Activated CD8-positive, alpha-beta memory T cell treated with anti-CD3 and anti-CD28 coated beads, Interleukin-2, amount 10 ng/mL, durations not matched to agents 7 days and 5 days (primary cell): ENCODE results near the gene MED29. TPM values are rescaled to one million over a fixed set of nuclear protein-coding genes. Genes with fewer than 3 reads are reported as not detected.
A peak's percentile ranks its signal among the peaks of the same experiment; 100 is the strongest.

Experiments used
- ATAC-seq: fragments of 150-1000 bp; cut with Tn5 transposase; one replicate; pipeline ENCODE4 v1.10.0; 2021; ENCODE audit warnings: moderate library complexity
- CTCF ChIA-PET: fragments of 350-600 bp; sonication (Branson Sonifier 250); formaldehyde crosslinking; loops from one replicate; lab custom pipeline; 2021; ENCODE audit warnings: antibody characterized with exemption; lab: Charles Lee
- DNase-seq: peaks from one replicate; pipeline ENCODE4 v3.0.0-alpha.2; 2020
- H3K27ac Mint-ChIP-seq: one replicate; pipeline ENCODE4 v1.8.0; 2021; ENCODE audit warnings: mild to moderate bottlenecking, mixed read lengths
- H3K27me3 Mint-ChIP-seq: one replicate; pipeline ENCODE4 v1.8.0; 2021; ENCODE audit warnings: mixed read lengths
- H3K36me3 Mint-ChIP-seq: one replicate; pipeline ENCODE4 v1.8.0; 2021; ENCODE audit warnings: mild to moderate bottlenecking, mixed read lengths
- H3K4me1 Mint-ChIP-seq: one replicate; pipeline ENCODE4 v1.8.0; 2021; ENCODE audit warnings: mixed read lengths
- H3K4me3 Mint-ChIP-seq: one replicate; pipeline ENCODE4 v1.8.0; 2021; ENCODE audit warnings: mild to moderate bottlenecking, moderate library complexity, mixed read lengths
- H3K9me3 Mint-ChIP-seq: one replicate; pipeline ENCODE4 v1.8.0; 2022; ENCODE audit warnings: low read depth, mixed read lengths
- total RNA-seq, 2 experiments: library from RNA; stranded (reverse); gene quantifications; one replicate each; pipeline ENCODE4 v1.2.3, GENCODE V29; 2021

MED29 gene
- total RNA-seq, 2 experiments from 2014 or later: 31.0 to 31.2 TPM

GRCh38 chr19:39423258-39424086, 32.3 kb downstream of the MED29 start:
- DNase-seq (no peak), ATAC-seq (no peak)
- CTCF ChIA-PET: interaction anchor here (1.4 to 2.0 kb wide), 3 partner anchors 12 to 109 kb away, joined by 3 to 7 read pairs (median 5); partner anchors contain the start of genes EID2B and RPS16
- Mint-ChIP-seq H3K27ac (no peak overlapping the region), H3K4me3 (no peak overlapping the region), H3K36me3 (peaks cover 6% of the 10 kb centered on the region), H3K27me3 (no peaks in the 10 kb centered on the region), H3K4me1 (no peaks in the 10 kb centered on the region), H3K9me3 (no peaks in the 10 kb centered on the region)

GRCh38 chr19:39424934-39425333, 33.8 kb downstream of the MED29 start:
- ATAC-seq (no peak), DNase-seq (no peak)
- no peak overlapping the region for H3K4me3 Mint-ChIP-seq
- peaks cover 3% of the 10 kb centered on the region for H3K4me1 Mint-ChIP-seq
- no peaks in the 10 kb centered on the region for H3K27me3 Mint-ChIP-seq
- H3K9me3 Mint-ChIP-seq: no peaks in the 10 kb centered on the region
- H3K27ac Mint-ChIP-seq: no peak overlapping the region
- CTCF ChIA-PET: interaction anchor here (1.4 to 2.0 kb wide), 3 partner anchors 11 to 108 kb away, joined by 3 to 7 read pairs (median 5); partner anchors contain the start of genes EID2B and RPS16
- H3K36me3 Mint-ChIP-seq: peaks cover 6% of the 10 kb centered on the region

- H3K27ac Mint-ChIP-seq: no peak overlapping the region
- ATAC-seq: no peak
- H3K4me3 Mint-ChIP-seq: no peak overlapping the region
- no peaks in the 10 kb centered on the region for H3K9me3 Mint-ChIP-seq
- H3K4me1 Mint-ChIP-seq: peaks cover 8% of the 10 kb centered on the region
- no peak for DNase-seq
- H3K27me3 Mint-ChIP-seq: no peaks in the 10 kb centered on the region
- H3K36me3 Mint-ChIP-seq: peaks cover 6% of the 10 kb centered on the region
- CTCF ChIA-PET: interaction anchor here (0.5 to 1.9 kb wide), 3 partner anchors 10 to 13 kb away, joined by 3 to 8 read pairs (median 3); partner anchors contain the start of gene PLEKHG2
Observed at GRCh38 chr19:39425744-39426143, 34.6 kb downstream of the MED29 start.

GRCh38 chr19:39426170-39426569, 35.0 kb downstream of the MED29 start:
- peaks cover 12% of the 10 kb centered on the region for H3K4me1 Mint-ChIP-seq
- H3K36me3 Mint-ChIP-seq: peaks cover 8% of the 10 kb centered on the region
- ATAC-seq (no peak), DNase-seq (no peak)
- CTCF ChIA-PET: interaction anchor here (0.5 to 1.9 kb wide), 5 partner anchors 10 to 55 kb away, joined by 3 to 8 read pairs (median 3); partner anchors contain the start of genes PLEKHG2 and TIMM50
- H3K27me3 Mint-ChIP-seq: no peaks in the 10 kb centered on the region
- H3K27ac Mint-ChIP-seq: no peak overlapping the region
- H3K4me3 Mint-ChIP-seq: no peak overlapping the region
- no peaks in the 10 kb centered on the region for H3K9me3 Mint-ChIP-seq

- peaks cover 9% of the 10 kb centered on the region for H3K36me3 Mint-ChIP-seq
- peaks cover 19% of the 10 kb centered on the region for H3K4me1 Mint-ChIP-seq
- no peaks in the 10 kb centered on the region for H3K9me3 Mint-ChIP-seq
- DNase-seq (no peak), ATAC-seq (no peak)
- no peaks in the 10 kb centered on the region for H3K27me3 Mint-ChIP-seq
- no peak overlapping the region for H3K4me3 Mint-ChIP-seq
- CTCF ChIA-PET: interaction anchor here (0.7 to 1.9 kb wide), 6 partner anchors 15 to 317 kb away, joined by 3 to 8 read pairs (median 3); partner anchors contain the start of gene PLEKHG2
- no peak overlapping the region for H3K27ac Mint-ChIP-seq
Observed at GRCh38 chr19:39427707-39428106, 36.5 kb downstream of the MED29 start.

GRCh38 chr19:39428283-39429112, 37.3 kb downstream of the MED29 start:
- H3K4me1 Mint-ChIP-seq: peaks cover 27% of the 10 kb centered on the region
- no peaks in the 10 kb centered on the region for H3K9me3 Mint-ChIP-seq
- no peak overlapping the region for H3K4me3 Mint-ChIP-seq
- no peak for ATAC-seq
- no peak overlapping the region for H3K27ac Mint-ChIP-seq
- CTCF ChIA-PET: interaction anchor here (0.9 to 2.3 kb wide), 6 partner anchors 15 to 104 kb away, joined by 3 to 10 read pairs (median 4); partner anchors contain the start of genes EID2B and PLEKHG2
- no peak for DNase-seq
- peaks cover 14% of the 10 kb centered on the region for H3K36me3 Mint-ChIP-seq
- H3K27me3 Mint-ChIP-seq: no peaks in the 10 kb centered on the region

- CTCF ChIA-PET: interaction anchor here (0.6 to 2.3 kb wide), 2 partner anchors 19 to 90 kb away, joined by 3 to 8 read pairs; partner anchors contain the start of gene PLEKHG2
- Mint-ChIP-seq H3K36me3 (peaks cover 35% of the 10 kb centered on the region), H3K27ac (peak overlapping the region; percentile 93), H3K27me3 (peaks cover 3% of the 10 kb centered on the region), H3K4me3 (peak overlapping the region; percentile 54), H3K4me1 (peaks cover 47% of the 10 kb centered on the region), H3K9me3 (no peaks in the 10 kb centered on the region)
- ATAC-seq: peak; percentile 76
- DNase-seq: peak; percentile 88
Observed at GRCh38 chr19:39430675-39431593, 39.8 kb downstream of the MED29 start.

GRCh38 chr19:39432677-39433025, 41.5 kb downstream of the MED29 start:
- Mint-ChIP-seq H3K27me3 (peaks cover 4% of the 10 kb centered on the region), H3K27ac (peak overlapping the region; percentile 67), H3K36me3 (peaks cover 36% of the 10 kb centered on the region), H3K4me1 (peaks cover 56% of the 10 kb centered on the region), H3K9me3 (no peaks in the 10 kb centered on the region), H3K4me3 (no peak overlapping the region)
- CTCF ChIA-PET: interaction anchor here (1.2 to 2.3 kb wide), 3 partner anchors 20 to 100 kb away, joined by 3 to 8 read pairs (median 4); partner anchors contain the start of genes EID2B and PLEKHG2
- ATAC-seq: no peak
- DNase-seq: no peak

- H3K27ac Mint-ChIP-seq: peak overlapping the region; percentile 99
- no peak for DNase-seq
- H3K36me3 Mint-ChIP-seq: peaks cover 36% of the 10 kb centered on the region
- CTCF ChIA-PET: interaction anchor here (0.5 to 3.4 kb wide), 5 partner anchors 14 to 77 kb away, joined by 3 to 15 read pairs (median 4); partner anchors contain the start of gene PLEKHG2
- H3K9me3 Mint-ChIP-seq: no peaks in the 10 kb centered on the region
- peaks cover 4% of the 10 kb centered on the region for H3K27me3 Mint-ChIP-seq
- ATAC-seq: no peak
- H3K4me3 Mint-ChIP-seq: peak overlapping the region; percentile 99
- peaks cover 56% of the 10 kb centered on the region for H3K4me1 Mint-ChIP-seq
Observed at GRCh38 chr19:39433480-39434079, 42.4 kb downstream of the MED29 start.

GRCh38 chr19:39434123-39435076, 43.2 kb downstream of the MED29 start:
- Mint-ChIP-seq H3K27ac (peak overlapping the region; percentile 99), H3K27me3 (peaks cover 4% of the 10 kb centered on the region), H3K9me3 (no peaks in the 10 kb centered on the region), H3K4me3 (peak overlapping the region; percentile 99), H3K4me1 (peaks cover 53% of the 10 kb centered on the region), H3K36me3 (peaks cover 36% of the 10 kb centered on the region)
- CTCF ChIA-PET: interaction anchor here (0.7 to 3.4 kb wide), 14 partner anchors 10 to 536 kb away, joined by 3 to 20 read pairs (median 5); partner anchors contain the start of genes EID2B, MED29, PAF1 and PLEKHG2
- ATAC-seq: no peak
- DNase-seq: no peak
